SK-N-SH (cell line): ENCODE results near the gene SERTAD2. TPM values are rescaled to one million over a fixed set of nuclear protein-coding genes. Genes with fewer than 3 reads are reported as not detected.

ENCODE experiments used
- CTCF ChIA-PET: fragments of 300-600, 350-600 bp; formaldehyde crosslinking; extraction: SDS; loops from one replicate; lab custom pipeline; 2021; lab: Yijun Ruan, JAX
- POLR2A ChIA-PET: fragments of 350-600 bp; sonication (Branson Sonifier 250); formaldehyde crosslinking; extraction: SDS; loops from one replicate; lab custom pipeline; 2020; ENCODE audit warnings: antibody characterized with exemption, inconsistent platforms; lab: Yijun Ruan, JAX
- DNase-seq: peaks from one replicate; pipeline ENCODE4 v3.0.0; 2012
- H2AFZ ChIP-seq: fragments of 200-600 bp; sonication (generic); 2 replicates; pipeline ENCODE4 v1.8.1; 2016; ENCODE audit warnings: antibody characterized with exemption, mild to moderate bottlenecking, low read depth
- H3F3A ChIP-seq: fragments of 200-600 bp; sonication (generic); replicated peaks from 2 replicates; pipeline ENCODE3; 2016; ENCODE audit warnings: antibody characterized with exemption, mild to moderate bottlenecking; ENCODE audit not compliant: insufficient read depth
- H3K27ac ChIP-seq, 2 experiments: fragments of 200-500 bp in 1 of 2; fragments of 200-600 bp in 1 of 2; sonication (Bioruptor generic) in 1 of 2; sonication (generic), shearing (Covaris generic) in 1 of 2; 2 replicates each; pipeline versions ENCODE4 v1.5.1 to v1.6.1; 2014 to 2016; ENCODE audit warnings: low read depth in 2 of 2, inconsistent platforms in 1 of 2, low read length in 1 of 2, mild to moderate bottlenecking in 1 of 2, mixed read lengths in 1 of 2
- H3K27me3 ChIP-seq: fragments of 200-600 bp; sonication (generic), shearing (Covaris generic); 2 replicates; pipeline ENCODE4 v1.6.1; 2016; ENCODE audit warnings: mixed run types; ENCODE audit not compliant: insufficient read depth
- H3K36me3 ChIP-seq, 2 experiments: fragments of 200-500 bp in 1 of 2; fragments of 200-600 bp in 1 of 2; sonication (Bioruptor generic) in 1 of 2; sonication (generic) in 1 of 2; replicated peaks in 1 of 2; 2 replicates each; pipeline versions ENCODE3 to v1.5.1; 2014 to 2016; ENCODE audit warnings: low read length in 1 of 2, mild to moderate bottlenecking in 1 of 2; ENCODE audit not compliant: insufficient read depth in 2 of 2, control insufficient read depth in 1 of 2
- H3K4me1 ChIP-seq, 2 experiments: fragments of 200-500 bp in 1 of 2; fragments of 200-600 bp in 1 of 2; sonication (Bioruptor generic) in 1 of 2; sonication (generic), shearing (Covaris generic) in 1 of 2; 2 replicates each; pipeline versions ENCODE4 v1.5.1 to v1.6.1; 2014 to 2016; ENCODE audit warnings: low read depth in 1 of 2, low read length in 1 of 2, mixed run types in 1 of 2; ENCODE audit not compliant: insufficient read depth in 2 of 2, control insufficient read depth in 1 of 2
- H3K4me2 ChIP-seq: fragments of 200-600 bp; sonication (generic), shearing (Covaris generic); 2 replicates; pipeline ENCODE4 v1.6.1; 2017; ENCODE audit warnings: mixed run types
- H3K4me3 ChIP-seq, 2 experiments: fragments of 200-500 bp in 1 of 2; fragments of 200-600 bp in 1 of 2; sonication (Bioruptor generic) in 1 of 2; sonication (generic), shearing (Covaris generic) in 1 of 2; 2 replicates each; pipeline versions ENCODE4 v1.5.1 to v1.8.1; 2014 to 2016; ENCODE audit warnings: low read depth in 2 of 2, inconsistent platforms in 1 of 2, low read length in 1 of 2, mild to moderate bottlenecking in 1 of 2, mixed read lengths in 1 of 2, moderate library complexity in 1 of 2
- H3K79me2 ChIP-seq: fragments of 200-600 bp; sonication (generic); 2 replicates; pipeline ENCODE4 v1.8.1; 2017; ENCODE audit warnings: mild to moderate bottlenecking; ENCODE audit not compliant: insufficient read depth
- H3K9ac ChIP-seq: fragments of 200-600 bp; sonication (generic); 2 replicates; pipeline ENCODE4 v1.6.1; 2017; ENCODE audit warnings: mixed run types
- H3K9me2 ChIP-seq: fragments of 200-600 bp; sonication (generic); 2 replicates; pipeline ENCODE4 v1.6.1; 2017; ENCODE audit warnings: mixed run types
- H3K9me3 ChIP-seq: fragments of 200-600 bp; sonication (generic); 2 replicates; pipeline ENCODE4 v1.6.1; 2017; ENCODE audit warnings: mixed run types, mild to moderate bottlenecking, moderate library complexity
- H4K20me1 ChIP-seq: fragments of 200-600 bp; sonication (generic); 2 replicates; pipeline ENCODE4 v1.6.1; 2017; ENCODE audit warnings: mild to moderate bottlenecking, mixed run types; ENCODE audit not compliant: insufficient read depth
- CHD2 ChIP-seq: fragments of 150-350 bp; IDR thresholded peaks from 2 replicates; pipeline ENCODE4 v1.6.1; 2018; ENCODE audit warnings: low read length; ENCODE audit not compliant: partially characterized antibody
- ELF1 ChIP-seq: IDR thresholded peaks from 2 replicates; pipeline ENCODE4 v1.4.0; 2012
- EZH2phosphoT487 ChIP-seq: fragments of 200-600 bp; sonication (generic); IDR thresholded peaks from 2 replicates; pipeline ENCODE4 v1.6.1; 2017; ENCODE audit warnings: low read depth, mixed run types, mild to moderate bottlenecking, antibody characterized with exemption, moderate library complexity, borderline replicate concordance
- FOSL2 ChIP-seq: IDR thresholded peaks from 2 replicates; pipeline ENCODE4 v1.4.0; 2012; ENCODE audit warnings: low read depth, mild to moderate bottlenecking, moderate library complexity, borderline replicate concordance
- FOXJ3 ChIP-seq: sonication (generic); formaldehyde crosslinking; IDR thresholded peaks from 2 replicates; pipeline ENCODE4 v1.5.1; 2020; ENCODE audit warnings: mild to moderate bottlenecking, missing genetic modification reagents
- FOXM1 ChIP-seq: IDR thresholded peaks from 2 replicates; pipeline ENCODE4 v1.4.0; 2012; ENCODE audit warnings: low read depth, mild to moderate bottlenecking
- IRF3 ChIP-seq: fragments of 150-350 bp; IDR thresholded peaks from 2 replicates; pipeline ENCODE4 v1.6.1; 2016; ENCODE audit warnings: mild to moderate bottlenecking, low read depth, low read length
- JUND ChIP-seq: IDR thresholded peaks from 2 replicates; pipeline ENCODE4 v1.4.0; 2012
- NFIC ChIP-seq: IDR thresholded peaks from 2 replicates; pipeline ENCODE4 v1.4.0; 2012; ENCODE audit warnings: borderline replicate concordance
- RAD21 ChIP-seq: IDR thresholded peaks from 2 replicates; pipeline ENCODE4 v1.6.1; 2012; ENCODE audit warnings: mild to moderate bottlenecking, low read length
- RCOR1 ChIP-seq: fragments of 150-350 bp; IDR thresholded peaks from 2 replicates; pipeline ENCODE4 v1.6.1; 2017; ENCODE audit warnings: antibody characterized with exemption, low read length
- RXRA ChIP-seq: IDR thresholded peaks from 2 replicates; pipeline ENCODE4 v1.4.0; 2012; ENCODE audit warnings: low read depth, mild to moderate bottlenecking, borderline replicate concordance
- SIN3A ChIP-seq: IDR thresholded peaks from 2 replicates; pipeline ENCODE4 v1.6.1; 2012; ENCODE audit warnings: low read depth, mild to moderate bottlenecking, low read length, moderate library complexity, borderline replicate concordance
- TAF1 ChIP-seq: IDR thresholded peaks from 2 replicates; pipeline ENCODE4 v1.6.1; 2012; ENCODE audit warnings: low read depth, mild to moderate bottlenecking, low read length, moderate library complexity, borderline replicate concordance
- TCF12 ChIP-seq: IDR thresholded peaks from 2 replicates; pipeline ENCODE4 v1.4.0; 2012
- WGBS: methylation state at CpG from one replicate; pipeline ENCODE4 v1.1.6; 2017; ENCODE audit warnings: low lambda C conversion rate; 5-methylcytosine and 5-hydroxymethylcytosine counted together
- polyA plus RNA-seq, 3 experiments: library from polyadenylated mRNA; depleted of rRNA; stranded (reverse); fragments of >200 nt; gene quantifications; 2 replicates each; pipeline ENCODE4 v1.2.3, GENCODE V29; 2012
- TF ChIP-seq, protein P1 (sequence below): IDR thresholded peaks from 2 replicates; pipeline ENCODE4; 2012
- TF ChIP-seq, protein P2 (sequence below): IDR thresholded peaks from 2 replicates; pipeline ENCODE4 v1.4.0; 2012; ENCODE audit warnings: low read depth, borderline replicate concordance
- TF ChIP-seq, protein P3 (sequence below): fragments of 150-350 bp; IDR thresholded peaks from 2 replicates; pipeline ENCODE4 v1.6.1; 2017; ENCODE audit warnings: antibody characterized with exemption, low read length, low read depth, borderline replicate concordance

The SERTAD2 gene
- polyA plus RNA-seq, 1 of the 3 experiments (the other 2 are of a cell fraction): 9.1 TPM

DNA sequence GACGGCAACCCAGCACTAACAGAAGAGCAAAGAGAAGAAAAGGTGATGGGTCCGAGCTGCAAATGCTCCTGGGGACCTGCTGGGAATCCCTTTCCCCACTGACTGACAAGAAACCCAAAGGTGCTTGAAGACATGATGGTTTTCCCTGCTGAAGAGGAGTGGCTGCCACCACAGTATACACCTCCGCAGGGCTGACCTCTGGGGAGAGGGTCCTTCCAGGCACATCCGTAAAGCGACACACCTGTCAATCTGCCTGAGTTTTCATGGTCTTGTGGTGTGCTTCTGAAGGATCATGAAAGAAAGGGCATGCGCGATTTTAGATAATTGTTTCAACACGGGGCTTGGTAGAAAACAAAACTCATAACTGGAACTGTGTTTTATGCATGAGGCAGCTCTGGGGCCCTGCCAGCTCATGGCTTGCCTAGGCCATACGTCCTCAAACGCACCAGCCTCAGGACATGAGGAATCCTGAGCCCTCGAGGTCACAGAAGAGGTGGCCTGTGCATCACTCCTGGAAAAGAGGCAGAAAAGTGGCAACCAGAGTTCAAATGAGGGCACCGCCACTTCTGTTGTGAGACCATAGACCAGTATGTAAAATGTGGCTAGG lies 51.8 kb downstream of the SERTAD2 start:
- no peaks in the 10 kb centered on the region for H3K36me3 ChIP-seq
- no peaks in the 10 kb centered on the region for H3K9me2 ChIP-seq
- ChIA-PET POLR2A (no interaction called here), CTCF (interaction anchor here (1.0 kb wide), 1 partner anchor 44 kb away, joined by 5 read pairs; no protein-coding TSS in a partner anchor)
- TF ChIP-seq FOXM1: no peak
- TF ChIP-seq SIN3A: no peak
- TF ChIP-seq, protein P1, sequence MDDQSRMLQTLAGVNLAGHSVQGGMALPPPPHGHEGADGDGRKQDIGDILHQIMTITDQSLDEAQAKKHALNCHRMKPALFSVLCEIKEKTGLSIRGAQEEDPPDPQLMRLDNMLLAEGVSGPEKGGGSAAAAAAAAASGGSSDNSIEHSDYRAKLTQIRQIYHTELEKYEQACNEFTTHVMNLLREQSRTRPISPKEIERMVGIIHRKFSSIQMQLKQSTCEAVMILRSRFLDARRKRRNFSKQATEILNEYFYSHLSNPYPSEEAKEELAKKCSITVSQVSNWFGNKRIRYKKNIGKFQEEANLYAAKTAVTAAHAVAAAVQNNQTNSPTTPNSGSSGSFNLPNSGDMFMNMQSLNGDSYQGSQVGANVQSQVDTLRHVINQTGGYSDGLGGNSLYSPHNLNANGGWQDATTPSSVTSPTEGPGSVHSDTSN: no peak
- H3K4me1 ChIP-seq: peaks cover 0 to 13% of the 10 kb centered on the region in 2 experiments; a peak in 1 of 4 replicates
- no peak overlapping the region for H2AFZ ChIP-seq
- no peak overlapping the region for H3K4me2 ChIP-seq
- H3K79me2 ChIP-seq: no peaks in the 10 kb centered on the region
- no peaks in the 10 kb centered on the region for H3F3A ChIP-seq
- H3K9ac ChIP-seq: no peak overlapping the region
- DNase-seq: no peak
- H3K27ac ChIP-seq: no peak overlapping the region
- H3K27me3 ChIP-seq: no peaks in the 10 kb centered on the region
- 79% methylated on average over 12 of the region's 12 CpGs for WGBS
- H4K20me1 ChIP-seq: no peaks in the 10 kb centered on the region
- no peaks in the 10 kb centered on the region for H3K9me3 ChIP-seq
- no peak overlapping the region for H3K4me3 ChIP-seq

GRCh38 chr2:64601034-64601754 lies 52.5 kb downstream of the SERTAD2 start:
- Histone ChIP-seq H3K27ac (no peak overlapping the region), H3K27me3 (no peaks in the 10 kb centered on the region), H3K4me2 (no peak overlapping the region), H3K9ac (no peak overlapping the region), H3K4me3 (no peak overlapping the region), H2AFZ (no peak overlapping the region), H3K4me1 (peaks cover 0 to 13% of the 10 kb centered on the region in 2 experiments; a peak in 1 of 4 replicates), H4K20me1 (no peaks in the 10 kb centered on the region), H3K36me3 (no peaks in the 10 kb centered on the region), H3K9me3 (no peaks in the 10 kb centered on the region), H3K79me2 (no peaks in the 10 kb centered on the region), H3K9me2 (no peaks in the 10 kb centered on the region), H3F3A (no peaks in the 10 kb centered on the region)
- 69% methylated on average over 8 of the region's 8 CpGs for WGBS
- POLR2A ChIA-PET: no interaction called here
- no peak for DNase-seq
- TF ChIP-seq NFIC (no peak), ELF1 (no peak), FOXM1 (no peak), EZH2phosphoT487 (no peak), JUND (no peak), FOXJ3 (no peak), RCOR1 (no peak), IRF3 (no peak), TAF1 (no peak), CHD2 (no peak), RAD21 (no peak), FOSL2 (no peak), SIN3A (no peak), TCF12 (no peak), RXRA (no peak)
- TF ChIP-seq, protein P2, sequence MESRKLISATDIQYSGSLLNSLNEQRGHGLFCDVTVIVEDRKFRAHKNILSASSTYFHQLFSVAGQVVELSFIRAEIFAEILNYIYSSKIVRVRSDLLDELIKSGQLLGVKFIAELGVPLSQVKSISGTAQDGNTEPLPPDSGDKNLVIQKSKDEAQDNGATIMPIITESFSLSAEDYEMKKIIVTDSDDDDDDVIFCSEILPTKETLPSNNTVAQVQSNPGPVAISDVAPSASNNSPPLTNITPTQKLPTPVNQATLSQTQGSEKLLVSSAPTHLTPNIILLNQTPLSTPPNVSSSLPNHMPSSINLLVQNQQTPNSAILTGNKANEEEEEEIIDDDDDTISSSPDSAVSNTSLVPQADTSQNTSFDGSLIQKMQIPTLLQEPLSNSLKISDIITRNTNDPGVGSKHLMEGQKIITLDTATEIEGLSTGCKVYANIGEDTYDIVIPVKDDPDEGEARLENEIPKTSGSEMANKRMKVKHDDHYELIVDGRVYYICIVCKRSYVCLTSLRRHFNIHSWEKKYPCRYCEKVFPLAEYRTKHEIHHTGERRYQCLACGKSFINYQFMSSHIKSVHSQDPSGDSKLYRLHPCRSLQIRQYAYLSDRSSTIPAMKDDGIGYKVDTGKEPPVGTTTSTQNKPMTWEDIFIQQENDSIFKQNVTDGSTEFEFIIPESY: no peak
- TF ChIP-seq, protein P3, sequence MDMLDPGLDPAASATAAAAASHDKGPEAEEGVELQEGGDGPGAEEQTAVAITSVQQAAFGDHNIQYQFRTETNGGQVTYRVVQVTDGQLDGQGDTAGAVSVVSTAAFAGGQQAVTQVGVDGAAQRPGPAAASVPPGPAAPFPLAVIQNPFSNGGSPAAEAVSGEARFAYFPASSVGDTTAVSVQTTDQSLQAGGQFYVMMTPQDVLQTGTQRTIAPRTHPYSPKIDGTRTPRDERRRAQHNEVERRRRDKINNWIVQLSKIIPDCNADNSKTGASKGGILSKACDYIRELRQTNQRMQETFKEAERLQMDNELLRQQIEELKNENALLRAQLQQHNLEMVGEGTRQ: no peak
- TF ChIP-seq, protein P1: no peak
- CTCF ChIA-PET: interaction anchor here (1.0 to 1.9 kb wide), 3 partner anchors 14 to 45 kb away, joined by 5 to 10 read pairs (median 6); no protein-coding TSS in a partner anchor
